Skeletal muscle satellite cell (primary cell): ENCODE measurements around the gene CASP1. TPM values are rescaled to one million over a fixed set of nuclear protein-coding genes. Genes with fewer than 3 reads are reported as not detected.
"Not testable (repeated sequence)": the region's sequence is repeated elsewhere in the genome, so short reads cannot be mapped to it uniquely, and the experiment has no call there.

Experiments
- H3K27me3 ChIP-seq: 2 replicates; pipeline ENCODE4 v1.7.0; 2013; ENCODE audit warnings: low read length; ENCODE audit not compliant: control insufficient read depth, insufficient read depth
- H3K36me3 ChIP-seq: 2 replicates; pipeline ENCODE4 v1.7.0; 2013; ENCODE audit warnings: mild to moderate bottlenecking, control low read depth, low read length; ENCODE audit not compliant: insufficient read depth
- H3K4me1 ChIP-seq: 2 replicates; pipeline ENCODE4 v1.7.0; 2013; ENCODE audit warnings: low read length; ENCODE audit not compliant: control insufficient read depth, insufficient read depth
- H3K4me2 ChIP-seq: 2 replicates; pipeline ENCODE4 v1.7.0; 2013; ENCODE audit warnings: mild to moderate bottlenecking, low read length
- H3K4me3 ChIP-seq: 2 replicates; pipeline ENCODE4 v1.7.0; 2013; ENCODE audit warnings: low read length
- H3K9ac ChIP-seq: 2 replicates; pipeline ENCODE4 v1.7.0; 2013; ENCODE audit warnings: mild to moderate bottlenecking, low read depth, low read length, moderate library complexity
- H3K9me3 ChIP-seq: replicated peaks from 2 replicates; pipeline ENCODE4 v1.7.0; 2013; ENCODE audit warnings: mild to moderate bottlenecking, control low read depth, low read length
- total RNA-seq: library from RNA; depleted of rRNA; stranded (reverse); fragments of >200 nt; gene quantifications from 2 replicates; pipeline ENCODE4 v1.2.3, GENCODE V29; 2012; rRNA removed

The CASP1 gene
- 4.2 and 7.9 TPM in 2 replicates for total RNA-seq

- no peaks in the 10 kb centered on the region for H3K9me3 ChIP-seq
- H3K4me1 ChIP-seq, result peaks cover 3% of the 10 kb centered on the region
- no peaks in the 10 kb centered on the region for H3K27me3 ChIP-seq
- peak within 1 kb of the TSS; percentile 20 for H3K9ac ChIP-seq
- H3K4me2 ChIP-seq, result peak within 1 kb of the TSS; percentile 66
- no peak within 1 kb of the TSS for H3K4me3 ChIP-seq
- H3K36me3 ChIP-seq, result no peaks in the 10 kb centered on the region
Observed at GRCh38 chr11:105034813-105035620, at the start of gene CASP1. CASP1 (minus strand) TSS chr11:105035144; CDS start chr11:105035113, 31 bp downstream.

GRCh38 chr11:105081412-105082150 is 46.6 kb upstream of the CASP1 start:
- no peaks in the 10 kb centered on the region for H3K4me1 ChIP-seq
- no peaks in the 10 kb centered on the region for H3K27me3 ChIP-seq
- no peak overlapping the region for H3K4me3 ChIP-seq
- no peaks in the 10 kb centered on the region for H3K9me3 ChIP-seq
- no peaks in the 10 kb centered on the region for H3K36me3 ChIP-seq
- H3K9ac ChIP-seq, result no peak overlapping the region
- no peak overlapping the region for H3K4me2 ChIP-seq

- not testable (repeated sequence) for H3K4me1 ChIP-seq, H3K4me2 ChIP-seq, H3K27me3 ChIP-seq, H3K9me3 ChIP-seq, H3K9ac ChIP-seq, H3K36me3 ChIP-seq, H3K4me3 ChIP-seq
Observed at GRCh38 chr11:105080171-105080906, 45.4 kb upstream of the CASP1 start.

GRCh38 chr11:105078283-105078682 is 43.3 kb upstream of the CASP1 start:
- Histone ChIP-seq H3K9me3 (no peaks in the 10 kb centered on the region), H3K27me3 (no peaks in the 10 kb centered on the region), H3K4me3 (no peak overlapping the region), H3K9ac (no peak overlapping the region), H3K4me2 (no peak overlapping the region), H3K36me3 (no peaks in the 10 kb centered on the region), H3K4me1 (no peaks in the 10 kb centered on the region)

- H3K4me2 ChIP-seq, H3K4me1 ChIP-seq, H3K9ac ChIP-seq, H3K9me3 ChIP-seq, H3K36me3 ChIP-seq, H3K27me3 ChIP-seq, H3K4me3 ChIP-seq: not testable (repeated sequence)
Observed at GRCh38 chr11:105077141-105077790, 42.3 kb upstream of the CASP1 start.

- Histone ChIP-seq H3K4me3 (no peak overlapping the region), H3K9me3 (no peaks in the 10 kb centered on the region), H3K4me1 (no peaks in the 10 kb centered on the region), H3K4me2 (no peak overlapping the region), H3K27me3 (no peaks in the 10 kb centered on the region), H3K36me3 (no peaks in the 10 kb centered on the region), H3K9ac (no peak overlapping the region)
Observed at GRCh38 chr11:105074166-105074530, 39.2 kb upstream of the CASP1 start.

GRCh38 chr11:105073456-105074165 is 38.7 kb upstream of the CASP1 start:
- Histone ChIP-seq H3K9ac (no peak overlapping the region), H3K36me3 (no peaks in the 10 kb centered on the region), H3K4me3 (no peak overlapping the region), H3K4me1 (no peaks in the 10 kb centered on the region), H3K4me2 (no peak overlapping the region), H3K9me3 (no peaks in the 10 kb centered on the region), H3K27me3 (no peaks in the 10 kb centered on the region)

GRCh38 chr11:105072080-105072479 is 37.1 kb upstream of the CASP1 start:
- H3K36me3 ChIP-seq, H3K27me3 ChIP-seq, H3K9ac ChIP-seq, H3K9me3 ChIP-seq, H3K4me1 ChIP-seq, H3K4me2 ChIP-seq, H3K4me3 ChIP-seq: not testable (repeated sequence)

- Histone ChIP-seq H3K36me3 (no peaks in the 10 kb centered on the region), H3K27me3 (no peaks in the 10 kb centered on the region), H3K4me2 (no peak overlapping the region), H3K9me3 (no peaks in the 10 kb centered on the region), H3K4me3 (no peak overlapping the region), H3K9ac (no peak overlapping the region), H3K4me1 (no peaks in the 10 kb centered on the region)
Observed at GRCh38 chr11:105071089-105071732, 36.3 kb upstream of the CASP1 start.

- no peaks in the 10 kb centered on the region for H3K4me1 ChIP-seq
- H3K9ac ChIP-seq, result no peak overlapping the region
- H3K4me2 ChIP-seq, result no peak overlapping the region
- H3K9me3 ChIP-seq, result no peaks in the 10 kb centered on the region
- H3K4me3 ChIP-seq, result no peak overlapping the region
- no peaks in the 10 kb centered on the region for H3K27me3 ChIP-seq
- no peaks in the 10 kb centered on the region for H3K36me3 ChIP-seq
Observed at GRCh38 chr11:105070306-105070705, 35.4 kb upstream of the CASP1 start.
